ENCODE measurements around the gene ZNF526.

Gene ZNF526

GRCh38 chr19:42219812-42220750 is at the start of gene ZNF526:
Gene ZNF526 (plus strand): TSS chr19:42220312. CDS start chr19:42224404, 4,092 bp downstream.
- peak; percentile 94 for DNase-seq

GRCh38 chr19:42170715-42171114 is 49.4 kb upstream of the ZNF526 start:
- no peak for DNase-seq

- DNase-seq = no peak
Observed at GRCh38 chr19:42172261-42172660, 47.9 kb upstream of the ZNF526 start.

GRCh38 chr19:42173695-42174094 is 46.4 kb upstream of the ZNF526 start:
- DNase-seq = no peak

- DNase-seq = no peak
Observed at GRCh38 chr19:42174188-42174587, 45.9 kb upstream of the ZNF526 start.

GRCh38 chr19:42174958-42175734 is 45.0 kb upstream of the ZNF526 start:
- DNase-seq = no peak

GRCh38 chr19:42175952-42176648 is 44.0 kb upstream of the ZNF526 start:
- DNase-seq = no peak

- DNase-seq = no peak
Observed at GRCh38 chr19:42176649-42176989, 43.5 kb upstream of the ZNF526 start.

- peak; percentile 82 for DNase-seq
Observed at GRCh38 chr19:42176990-42177685, 43.0 kb upstream of the ZNF526 start.

- DNase-seq = no peak
Observed at GRCh38 chr19:42177686-42178019, 42.5 kb upstream of the ZNF526 start.

GRCh38 chr19:42178791-42179674 is 41.1 kb upstream of the ZNF526 start:
- no peak for DNase-seq

GRCh38 chr19:42184401-42184861 is 35.7 kb upstream of the ZNF526 start:
- DNase-seq = peak; percentile 64

- DNase-seq = no peak
Observed at GRCh38 chr19:42185277-42185676, 34.8 kb upstream of the ZNF526 start.

GRCh38 chr19:42188665-42189064 is 31.4 kb upstream of the ZNF526 start:
- DNase-seq = no peak

GRCh38 chr19:42189133-42189532 is 31.0 kb upstream of the ZNF526 start:
- no peak for DNase-seq

- no peak for DNase-seq
Observed at GRCh38 chr19:42191330-42191729, 28.8 kb upstream of the ZNF526 start.

GRCh38 chr19:42191855-42192254 is 28.3 kb upstream of the ZNF526 start:
- DNase-seq = peak; percentile 87

GRCh38 chr19:42193294-42193693 is 26.8 kb upstream of the ZNF526 start:
- DNase-seq = no peak

GRCh38 chr19:42193706-42194105 is 26.4 kb upstream of the ZNF526 start:
- DNase-seq = no peak

- no peak for DNase-seq
Observed at GRCh38 chr19:42196011-42197001, 23.8 kb upstream of the ZNF526 start.

Measured in NCI-H345 (cell line).